Measurements from ENCODE around the gene LMX1B.

DNA sequence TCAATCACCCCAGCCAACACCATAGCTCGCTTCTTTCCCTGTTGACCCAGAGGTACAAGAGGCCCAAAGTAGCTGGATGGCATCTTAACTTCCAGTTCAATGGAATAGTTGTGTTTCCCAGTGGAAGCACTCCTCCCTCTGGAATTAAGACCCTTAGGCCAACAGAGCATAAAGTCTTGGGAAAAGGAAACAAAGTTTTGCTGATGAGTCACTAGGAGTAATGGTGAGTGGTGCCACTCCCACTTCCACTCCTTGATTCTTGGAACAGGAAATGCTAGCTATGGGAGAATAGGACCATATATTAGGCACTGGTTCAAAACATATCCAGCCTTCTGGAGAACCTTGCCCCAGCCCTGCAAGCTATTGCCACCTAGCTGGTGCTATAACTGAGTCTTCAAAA is 44.7 kb upstream of the LMX1B start:
- TF ChIP-seq, protein P1, sequence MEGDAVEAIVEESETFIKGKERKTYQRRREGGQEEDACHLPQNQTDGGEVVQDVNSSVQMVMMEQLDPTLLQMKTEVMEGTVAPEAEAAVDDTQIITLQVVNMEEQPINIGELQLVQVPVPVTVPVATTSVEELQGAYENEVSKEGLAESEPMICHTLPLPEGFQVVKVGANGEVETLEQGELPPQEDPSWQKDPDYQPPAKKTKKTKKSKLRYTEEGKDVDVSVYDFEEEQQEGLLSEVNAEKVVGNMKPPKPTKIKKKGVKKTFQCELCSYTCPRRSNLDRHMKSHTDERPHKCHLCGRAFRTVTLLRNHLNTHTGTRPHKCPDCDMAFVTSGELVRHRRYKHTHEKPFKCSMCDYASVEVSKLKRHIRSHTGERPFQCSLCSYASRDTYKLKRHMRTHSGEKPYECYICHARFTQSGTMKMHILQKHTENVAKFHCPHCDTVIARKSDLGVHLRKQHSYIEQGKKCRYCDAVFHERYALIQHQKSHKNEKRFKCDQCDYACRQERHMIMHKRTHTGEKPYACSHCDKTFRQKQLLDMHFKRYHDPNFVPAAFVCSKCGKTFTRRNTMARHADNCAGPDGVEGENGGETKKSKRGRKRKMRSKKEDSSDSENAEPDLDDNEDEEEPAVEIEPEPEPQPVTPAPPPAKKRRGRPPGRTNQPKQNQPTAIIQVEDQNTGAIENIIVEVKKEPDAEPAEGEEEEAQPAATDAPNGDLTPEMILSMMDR (IDR thresholded peaks at IDR 0.05; ENCODE audit: insufficient read depth, low read length, poor library complexity, severe bottlenecking), result no peak
- no peak for TF ChIP-seq EZH2phosphoT487 (conservative IDR thresholded peaks at IDR 0.05; ENCODE audit: low read length)

Data from SU-DHL-6 (cell line).